Measurements from ENCODE around the gene RPE65. TPM values are rescaled to one million over a fixed set of nuclear protein-coding genes. Genes with fewer than 3 reads are reported as not detected.

RPE65 gene
- polyA plus RNA-seq, 4 donors = 1.7 TPM; not detected in 3

Other genes starting within 250 kb of the RPE65 start
- gene WLS, start 217.4 kb downstream of the RPE65 start, polyA plus RNA-seq = 10 to 100 TPM in 2 of 4 donors, 1 to 10 TPM in 2; 2.2 to 58.0 (median 22.5) TPM
- gene DEPDC1, start 47.1 kb upstream of the RPE65 start, polyA plus RNA-seq = 1 to 10 TPM in 2 of 4 donors, under 1 TPM in 2; 0.27 to 7.4 (median 3.8) TPM